OCI-LY1 (cell line): ENCODE results near the gene ZNF189.

Experiments used
- EZH2 ChIP-seq: fragments of 200-600 bp; sonication (generic), shearing (Covaris generic); IDR thresholded peaks from 2 replicates; pipeline ENCODE4 v1.8.0; 2017; ENCODE audit warnings: borderline replicate concordance, mixed run types, mild to moderate bottlenecking, antibody characterized with exemption, low read length, moderate library complexity, mixed read lengths
- TF ChIP-seq, protein P1 (sequence below): fragments of 200-600 bp; sonication (generic), shearing (Covaris generic); IDR thresholded peaks from 2 replicates; pipeline ENCODE4 v1.5.1; 2017; ENCODE audit warnings: mild to moderate bottlenecking, antibody characterized with exemption, low read length, moderate library complexity, mixed read lengths

GRCh38 chr9:101415578-101415977 lies 16.9 kb downstream of the ZNF189 start:
- TF ChIP-seq, protein P1, sequence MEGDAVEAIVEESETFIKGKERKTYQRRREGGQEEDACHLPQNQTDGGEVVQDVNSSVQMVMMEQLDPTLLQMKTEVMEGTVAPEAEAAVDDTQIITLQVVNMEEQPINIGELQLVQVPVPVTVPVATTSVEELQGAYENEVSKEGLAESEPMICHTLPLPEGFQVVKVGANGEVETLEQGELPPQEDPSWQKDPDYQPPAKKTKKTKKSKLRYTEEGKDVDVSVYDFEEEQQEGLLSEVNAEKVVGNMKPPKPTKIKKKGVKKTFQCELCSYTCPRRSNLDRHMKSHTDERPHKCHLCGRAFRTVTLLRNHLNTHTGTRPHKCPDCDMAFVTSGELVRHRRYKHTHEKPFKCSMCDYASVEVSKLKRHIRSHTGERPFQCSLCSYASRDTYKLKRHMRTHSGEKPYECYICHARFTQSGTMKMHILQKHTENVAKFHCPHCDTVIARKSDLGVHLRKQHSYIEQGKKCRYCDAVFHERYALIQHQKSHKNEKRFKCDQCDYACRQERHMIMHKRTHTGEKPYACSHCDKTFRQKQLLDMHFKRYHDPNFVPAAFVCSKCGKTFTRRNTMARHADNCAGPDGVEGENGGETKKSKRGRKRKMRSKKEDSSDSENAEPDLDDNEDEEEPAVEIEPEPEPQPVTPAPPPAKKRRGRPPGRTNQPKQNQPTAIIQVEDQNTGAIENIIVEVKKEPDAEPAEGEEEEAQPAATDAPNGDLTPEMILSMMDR = no peak
- TF ChIP-seq EZH2 = no peak
